OCI-LY3 (cell line): Measurements from ENCODE around the gene PIGM.

Source experiments
- H2AFZ ChIP-seq: fragments of 200-600, 300-600 bp; shearing (Covaris generic); 2 replicates; pipeline ENCODE4 v1.6.0; 2014; ENCODE audit warnings: antibody characterized with exemption, low read depth, low read length
- H3K27ac ChIP-seq: fragments of 200-600, 300-600 bp; sonication (generic); 2 replicates; pipeline ENCODE4 v1.5.1; 2014; ENCODE audit warnings: mild to moderate bottlenecking, low read length, moderate library complexity, mixed read lengths
- H3K27me3 ChIP-seq: fragments of 200-600, 300-600 bp; sonication (generic); 2 replicates; pipeline ENCODE4 v1.6.1; 2014; ENCODE audit warnings: low read depth, low read length, mixed read lengths
- H3K36me3 ChIP-seq: fragments of 200-600, 300-600 bp; sonication (generic); replicated peaks from 2 replicates; pipeline ENCODE3; 2014; ENCODE audit warnings: low read depth, low read length, mixed read lengths
- H3K4me1 ChIP-seq: fragments of 300-600, 200-600 bp; sonication (generic); 2 replicates; pipeline ENCODE4 v1.6.1; 2014; ENCODE audit warnings: low read length, mixed read lengths
- H3K4me2 ChIP-seq: fragments of 200-600, 300-600 bp; sonication (generic); 2 replicates; pipeline ENCODE4 v1.6.1; 2014; ENCODE audit warnings: low read length, mixed read lengths
- H3K4me3 ChIP-seq: fragments of 300-600, 200-600 bp; sonication (generic); 2 replicates; pipeline ENCODE4 v1.5.1; 2014; ENCODE audit warnings: antibody characterized with exemption, mild to moderate bottlenecking, low read length, moderate library complexity
- H3K79me2 ChIP-seq: fragments of 300-600, 200-600 bp; shearing (Covaris generic); 2 replicates; pipeline ENCODE4 v1.6.1; 2014; ENCODE audit warnings: mild to moderate bottlenecking, low read length, mixed read lengths
- H3K9ac ChIP-seq: fragments of 300-600, 200-600 bp; shearing (Covaris generic); 2 replicates; pipeline ENCODE4 v1.6.0; 2014; ENCODE audit warnings: mild to moderate bottlenecking, low read length, moderate library complexity
- H3K9me3 ChIP-seq: fragments of 200-600, 300-600 bp; shearing (Covaris generic); 2 replicates; pipeline ENCODE4 v1.6.1; 2014; ENCODE audit warnings: low read length, mixed read lengths; ENCODE audit not compliant: insufficient read depth
- H4K20me1 ChIP-seq: fragments of 200-600, 300-600 bp; sonication (generic); 2 replicates; pipeline ENCODE4 v1.6.1; 2016; ENCODE audit warnings: low read length, mixed read lengths; ENCODE audit not compliant: insufficient read depth
- CTCF ChIP-seq: fragments of 200-600, 300-600 bp; sonication (generic); IDR thresholded peaks from 2 replicates; pipeline ENCODE4 v1.5.1; 2014; ENCODE audit warnings: antibody characterized with exemption, low read length, low read depth
- EZH2phosphoT487 ChIP-seq: fragments of 200-600 bp; shearing (Covaris generic); IDR thresholded peaks from 2 replicates; pipeline ENCODE4 v1.6.1; 2018; ENCODE audit warnings: antibody characterized with exemption, mixed run types, low read depth

Gene PIGM

GRCh38 chr1:159983681-159984080 lies 48.1 kb downstream of the PIGM start:
- no peaks in the 10 kb centered on the region for H3K4me1 ChIP-seq
- H4K20me1 ChIP-seq = no peaks in the 10 kb centered on the region
- peaks cover 46% of the 10 kb centered on the region for H3K27me3 ChIP-seq
- no peak overlapping the region for H3K4me3 ChIP-seq
- no peak overlapping the region for H3K9ac ChIP-seq
- no peak for TF ChIP-seq CTCF
- no peak for TF ChIP-seq EZH2phosphoT487
- H3K27ac ChIP-seq = no peak overlapping the region
- no peak overlapping the region for H2AFZ ChIP-seq
- H3K9me3 ChIP-seq = no peaks in the 10 kb centered on the region
- H3K79me2 ChIP-seq = no peaks in the 10 kb centered on the region
- H3K36me3 ChIP-seq = no peaks in the 10 kb centered on the region
- no peak overlapping the region for H3K4me2 ChIP-seq

- H3K36me3 ChIP-seq = no peaks in the 10 kb centered on the region
Measured at GRCh38 chr1:159982280-159982679, 49.5 kb downstream of the PIGM start.

GRCh38 chr1:159981351-159982055 lies 50.3 kb downstream of the PIGM start:
- Histone ChIP-seq H2AFZ (no peak overlapping the region), H3K9me3 (no peaks in the 10 kb centered on the region), H3K36me3 (no peaks in the 10 kb centered on the region), H3K27ac (no peak overlapping the region), H3K4me3 (no peak overlapping the region), H3K79me2 (no peaks in the 10 kb centered on the region), H3K27me3 (peaks cover 67% of the 10 kb centered on the region), H4K20me1 (no peaks in the 10 kb centered on the region), H3K9ac (no peak overlapping the region), H3K4me2 (no peak overlapping the region), H3K4me1 (no peaks in the 10 kb centered on the region)
- TF ChIP-seq EZH2phosphoT487 = no peak

More at GRCh38 chr1:159982280-159982679, 49.5 kb downstream of the PIGM start:
- no peak overlapping the region for H3K4me3 ChIP-seq
- peaks cover 60% of the 10 kb centered on the region for H3K27me3 ChIP-seq
- H3K79me2 ChIP-seq = no peaks in the 10 kb centered on the region
- no peaks in the 10 kb centered on the region for H3K4me1 ChIP-seq
- H4K20me1 ChIP-seq = no peaks in the 10 kb centered on the region
- TF ChIP-seq EZH2phosphoT487 (no peak), CTCF (no peak)
- no peak overlapping the region for H3K27ac ChIP-seq
- no peak overlapping the region for H3K9ac ChIP-seq
- H3K4me2 ChIP-seq = no peak overlapping the region
- no peaks in the 10 kb centered on the region for H3K9me3 ChIP-seq
- H2AFZ ChIP-seq = no peak overlapping the region

GRCh38 chr1:159980786-159981185 lies 51.0 kb downstream of the PIGM start:
- Histone ChIP-seq H3K4me2 (no peak overlapping the region), H3K9ac (no peak overlapping the region), H2AFZ (no peak overlapping the region), H3K4me3 (no peak overlapping the region), H3K27ac (no peak overlapping the region), H3K79me2 (no peaks in the 10 kb centered on the region), H4K20me1 (no peaks in the 10 kb centered on the region), H3K27me3 (peaks cover 66% of the 10 kb centered on the region), H3K9me3 (no peaks in the 10 kb centered on the region), H3K36me3 (no peaks in the 10 kb centered on the region), H3K4me1 (no peaks in the 10 kb centered on the region)
- TF ChIP-seq EZH2phosphoT487 (no peak), CTCF (no peak)
